Measurements from ENCODE around the gene ADGRA3.

Gene ADGRA3

DNA sequence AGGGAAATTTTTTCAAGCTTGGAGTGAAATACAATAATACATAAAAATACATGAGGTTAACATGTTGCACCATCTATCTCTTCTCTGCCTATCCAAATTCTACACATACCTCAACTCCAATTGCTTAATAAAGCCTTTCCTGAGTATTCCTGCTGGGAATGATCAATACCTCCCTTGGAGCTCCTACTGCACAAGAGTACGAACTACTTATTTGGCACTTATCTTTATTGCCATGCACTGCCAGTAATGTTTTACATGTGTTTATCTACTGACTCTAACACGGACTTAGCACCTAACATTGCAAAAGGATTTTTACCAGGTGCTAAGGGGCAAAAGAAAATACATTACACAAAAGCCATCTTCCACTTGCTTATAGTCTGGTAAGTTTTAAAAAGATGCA lies 80.2 kb downstream of the ADGRA3 start:
- H3K36me3 ChIP-seq (ENCODE audit: low read length), result no peaks in the 10 kb centered on the region
- no peaks in the 10 kb centered on the region for H3K79me2 ChIP-seq (ENCODE audit: insufficient read depth, low read length)
- H3K27me3 ChIP-seq (ENCODE audit: low read length), result no peaks in the 10 kb centered on the region
- H3K9me2 ChIP-seq (replicated peaks; ENCODE audit: insufficient read depth, low read length), result no peaks in the 10 kb centered on the region
- H3F3A ChIP-seq (ENCODE audit: insufficient read depth), result no peaks in the 10 kb centered on the region
- no peak overlapping the region for H3K9ac ChIP-seq (ENCODE audit: low read length)
- H3K9me3 ChIP-seq (ENCODE audit: insufficient read depth, low read length), result no peaks in the 10 kb centered on the region
- H3K4me3 ChIP-seq (ENCODE audit: insufficient read depth, low read length, poor library complexity, severe bottlenecking), result no peak overlapping the region
- H3K4me2 ChIP-seq (ENCODE audit: low read depth, low read length, poor library complexity, severe bottlenecking), result no peak overlapping the region
- TF ChIP-seq, protein P1, sequence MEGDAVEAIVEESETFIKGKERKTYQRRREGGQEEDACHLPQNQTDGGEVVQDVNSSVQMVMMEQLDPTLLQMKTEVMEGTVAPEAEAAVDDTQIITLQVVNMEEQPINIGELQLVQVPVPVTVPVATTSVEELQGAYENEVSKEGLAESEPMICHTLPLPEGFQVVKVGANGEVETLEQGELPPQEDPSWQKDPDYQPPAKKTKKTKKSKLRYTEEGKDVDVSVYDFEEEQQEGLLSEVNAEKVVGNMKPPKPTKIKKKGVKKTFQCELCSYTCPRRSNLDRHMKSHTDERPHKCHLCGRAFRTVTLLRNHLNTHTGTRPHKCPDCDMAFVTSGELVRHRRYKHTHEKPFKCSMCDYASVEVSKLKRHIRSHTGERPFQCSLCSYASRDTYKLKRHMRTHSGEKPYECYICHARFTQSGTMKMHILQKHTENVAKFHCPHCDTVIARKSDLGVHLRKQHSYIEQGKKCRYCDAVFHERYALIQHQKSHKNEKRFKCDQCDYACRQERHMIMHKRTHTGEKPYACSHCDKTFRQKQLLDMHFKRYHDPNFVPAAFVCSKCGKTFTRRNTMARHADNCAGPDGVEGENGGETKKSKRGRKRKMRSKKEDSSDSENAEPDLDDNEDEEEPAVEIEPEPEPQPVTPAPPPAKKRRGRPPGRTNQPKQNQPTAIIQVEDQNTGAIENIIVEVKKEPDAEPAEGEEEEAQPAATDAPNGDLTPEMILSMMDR (IDR thresholded peaks at IDR 0.05; ENCODE audit: insufficient read depth, low read length, poor library complexity, severe bottlenecking), result no peak
- no peak for TF ChIP-seq EZH2phosphoT487 (conservative IDR thresholded peaks at IDR 0.05; ENCODE audit: low read length)
- no peak overlapping the region for H2AFZ ChIP-seq (ENCODE audit: low read depth, low read length, severe bottlenecking)
- H3K27ac ChIP-seq (ENCODE audit: low read depth, low read length), result no peak overlapping the region
- no peaks in the 10 kb centered on the region for H4K20me1 ChIP-seq (ENCODE audit: low read depth, low read length)

DNA sequence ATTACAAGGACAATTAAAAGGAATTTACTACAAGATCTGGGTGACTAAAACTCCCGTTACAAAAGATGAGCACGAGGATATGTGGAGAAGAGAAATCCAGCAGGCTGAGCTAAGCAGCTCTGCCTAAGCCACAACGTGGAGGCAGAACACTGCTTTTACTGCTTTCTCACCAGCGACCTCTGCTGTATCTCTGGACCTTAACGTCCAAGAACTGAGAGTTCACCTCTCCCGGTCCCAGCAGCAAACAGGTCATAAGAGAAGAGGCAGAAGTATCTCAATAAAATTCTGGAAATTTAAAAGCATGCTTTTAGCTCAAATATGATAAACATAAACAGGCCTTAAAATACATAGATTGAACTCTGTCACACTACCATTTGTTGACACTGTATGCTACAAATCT lies 81.0 kb downstream of the ADGRA3 start:
- Histone ChIP-seq H3K27me3 (ENCODE audit: low read length) (no peaks in the 10 kb centered on the region), H3K4me2 (ENCODE audit: low read depth, low read length, poor library complexity, severe bottlenecking) (no peak overlapping the region), H3K9me2 (replicated peaks; ENCODE audit: insufficient read depth, low read length) (no peaks in the 10 kb centered on the region), H4K20me1 (ENCODE audit: low read depth, low read length) (no peaks in the 10 kb centered on the region), H3K4me3 (ENCODE audit: insufficient read depth, low read length, poor library complexity, severe bottlenecking) (no peak overlapping the region), H3F3A (ENCODE audit: insufficient read depth) (no peaks in the 10 kb centered on the region), H3K9ac (ENCODE audit: low read length) (no peak overlapping the region), H3K27ac (ENCODE audit: low read depth, low read length) (no peak overlapping the region), H3K9me3 (ENCODE audit: insufficient read depth, low read length) (no peaks in the 10 kb centered on the region), H3K36me3 (ENCODE audit: low read length) (no peaks in the 10 kb centered on the region), H2AFZ (ENCODE audit: low read depth, low read length, severe bottlenecking) (no peak overlapping the region), H3K79me2 (ENCODE audit: insufficient read depth, low read length) (no peaks in the 10 kb centered on the region)
- no peak for TF ChIP-seq EZH2phosphoT487 (conservative IDR thresholded peaks at IDR 0.05; ENCODE audit: low read length)
- TF ChIP-seq, protein P1 (IDR thresholded peaks at IDR 0.05; ENCODE audit: insufficient read depth, low read length, poor library complexity, severe bottlenecking), result no peak

DNA sequence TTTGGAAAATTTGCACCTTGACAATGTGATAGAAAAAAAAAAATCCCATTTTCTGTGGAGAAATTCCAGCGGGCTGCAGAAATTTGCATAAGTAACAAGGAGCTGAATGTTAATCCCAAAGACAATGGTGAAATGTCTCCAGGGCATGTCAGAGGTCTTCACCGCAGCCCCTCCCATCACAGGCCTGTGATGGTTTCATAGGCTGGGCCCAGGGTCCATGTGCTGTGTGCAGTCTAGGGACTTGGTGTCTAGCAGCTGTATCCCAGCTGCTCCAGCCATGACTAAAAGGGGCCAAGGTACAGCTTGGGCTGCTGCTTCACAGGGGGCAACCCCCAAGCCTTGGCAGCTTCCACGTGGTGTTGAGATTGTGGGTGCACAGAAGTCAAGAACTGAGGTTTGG lies 85.2 kb downstream of the ADGRA3 start:
- H3K27ac ChIP-seq (ENCODE audit: low read depth, low read length), result no peak overlapping the region
- no peaks in the 10 kb centered on the region for H4K20me1 ChIP-seq (ENCODE audit: low read depth, low read length)
- no peaks in the 10 kb centered on the region for H3K27me3 ChIP-seq (ENCODE audit: low read length)

More for the DNA sequence above, 85.2 kb downstream of the ADGRA3 start:
- H2AFZ ChIP-seq (ENCODE audit: low read depth, low read length, severe bottlenecking), result no peak overlapping the region
- H3K79me2 ChIP-seq (ENCODE audit: insufficient read depth, low read length), result no peaks in the 10 kb centered on the region
- no peak for TF ChIP-seq EZH2phosphoT487 (conservative IDR thresholded peaks at IDR 0.05; ENCODE audit: low read length)
- TF ChIP-seq, protein P1 (IDR thresholded peaks at IDR 0.05; ENCODE audit: insufficient read depth, low read length, poor library complexity, severe bottlenecking), result no peak
- no peaks in the 10 kb centered on the region for H3K9me3 ChIP-seq (ENCODE audit: insufficient read depth, low read length)
- no peak overlapping the region for H3K4me2 ChIP-seq (ENCODE audit: low read depth, low read length, poor library complexity, severe bottlenecking)
- no peaks in the 10 kb centered on the region for H3F3A ChIP-seq (ENCODE audit: insufficient read depth)
- H3K4me3 ChIP-seq (ENCODE audit: insufficient read depth, low read length, poor library complexity, severe bottlenecking), result no peak overlapping the region
- no peak overlapping the region for H3K9ac ChIP-seq (ENCODE audit: low read length)
- no peaks in the 10 kb centered on the region for H3K9me2 ChIP-seq (replicated peaks; ENCODE audit: insufficient read depth, low read length)
- no peaks in the 10 kb centered on the region for H3K36me3 ChIP-seq (ENCODE audit: low read length)

Data from SU-DHL-6 (cell line).